ENCODE data around the gene CCDC102A.

CCDC102A gene

DNA sequence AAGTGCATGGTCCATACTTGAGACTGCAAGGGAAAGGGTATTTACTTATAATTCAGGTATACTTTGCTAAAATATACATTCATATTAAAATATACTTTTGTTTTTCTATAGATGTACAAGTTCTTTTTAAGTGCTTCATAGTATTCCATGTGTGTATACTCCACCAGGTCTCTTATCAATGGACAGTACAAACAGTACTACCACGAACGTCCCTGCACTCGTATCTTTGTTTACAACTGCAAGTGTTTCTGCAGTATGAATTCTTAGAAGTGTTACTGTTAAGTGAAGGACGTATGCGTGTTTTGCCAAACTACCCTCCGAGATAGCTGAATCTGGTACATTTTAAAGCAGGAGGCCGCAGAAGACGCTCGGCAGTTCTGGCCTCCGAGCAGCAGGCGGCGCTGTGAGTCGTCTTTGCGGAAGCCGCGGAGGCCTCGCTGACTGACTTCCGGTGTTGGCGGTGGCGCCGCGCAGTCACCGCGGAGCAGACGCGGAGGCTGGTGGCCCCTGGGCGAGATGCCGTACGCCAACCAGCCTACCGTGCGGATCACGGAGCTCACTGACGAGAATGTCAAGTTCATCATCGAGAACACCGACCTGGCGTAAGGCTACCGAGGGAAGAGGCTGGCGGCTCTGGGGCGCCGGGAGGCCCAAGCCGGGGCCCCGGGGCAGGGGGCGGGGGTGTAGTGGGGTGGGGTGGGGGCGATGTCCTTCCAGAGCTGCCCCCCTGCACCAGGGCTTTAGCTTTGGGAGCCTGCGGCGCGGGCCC lies 74.0 kb downstream of the CCDC102A start, which contains the start of gene POLR2C:
POLR2C (plus strand) TSS at position 471 of the 769 bp plus-strand sequence; CDS start at position 517, 46 bp downstream.
- peak in 49 of 51 donors; percentile 15 to 87 (median 70) for DNase-seq

Measured in hypothalamus (tissue), 51 donors.